Activated CD4-positive, alpha-beta T cell treated with anti-CD3 and anti-CD28 coated beads, Interleukin-2, amount 50 U/mL, for 48 hours (primary cell): ENCODE measurements around the gene TRUB2.

ENCODE experiments used
- DNase-seq, 2 experiments: peaks; one replicate each; pipeline ENCODE4 v3.0.0-alpha.2; 2020

Gene TRUB2

GRCh38 chr9:128260340-128260739 lies 61.9 kb downstream of the TRUB2 start:
- DNase-seq: no peak

- no peak for DNase-seq
Observed at GRCh38 chr9:128259156-128259555, 63.1 kb downstream of the TRUB2 start.

GRCh38 chr9:128258326-128258725 lies 63.9 kb downstream of the TRUB2 start:
- DNase-seq: no peak

DNA sequence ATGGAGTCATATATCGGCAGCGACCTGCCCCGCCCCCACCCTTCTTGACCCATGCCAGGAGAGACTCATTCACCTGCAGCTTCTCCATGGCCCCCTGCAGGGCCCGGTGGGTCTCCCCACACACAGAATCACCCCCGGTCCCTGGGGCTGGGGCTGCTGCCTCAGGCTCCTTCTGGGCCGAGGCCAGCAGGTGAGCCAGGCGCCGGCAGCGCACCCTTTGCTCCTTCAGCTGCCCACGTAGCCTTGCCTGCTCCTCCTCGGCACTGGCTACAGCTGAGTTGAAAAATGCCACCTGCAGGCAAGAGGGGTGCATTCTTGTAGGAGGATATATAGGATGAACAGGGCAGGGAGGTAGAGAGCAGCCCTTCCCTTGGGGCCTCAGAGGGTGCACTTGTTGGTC lies 64.3 kb downstream of the TRUB2 start:
- no peak for DNase-seq

- no peak for DNase-seq
Observed at GRCh38 chr9:128257086-128257825, 65.0 kb downstream of the TRUB2 start.
